ENCODE data around the gene AGAP1.

Gene AGAP1

GRCh38 chr2:235960716-235961640 lies 467.1 kb downstream of the AGAP1 start:
- Histone ChIP-seq H3K36me3 (ENCODE audit: control insufficient read depth, low read length) (no peaks in the 10 kb centered on the region), H3K27ac (ENCODE audit: low read depth, low read length) (no peak overlapping the region), H3K27me3 (ENCODE audit: control insufficient read depth, low read length) (no peaks in the 10 kb centered on the region), H3K4me3 (ENCODE audit: low read length) (no peak overlapping the region), H3K4me1 (ENCODE audit: control insufficient read depth, low read length) (no peaks in the 10 kb centered on the region), H4K20me1 (ENCODE audit: control insufficient read depth, insufficient read depth, low read depth, low read length) (no peaks in the 10 kb centered on the region), H3F3A (ENCODE audit: control insufficient read depth, insufficient read depth) (no peaks in the 10 kb centered on the region), H3K4me2 (ENCODE audit: low read length) (no peak overlapping the region), H3K9me3 (ENCODE audit: control insufficient read depth, insufficient read depth, low read length) (no peaks in the 10 kb centered on the region), H3K9me2 (replicated peaks; ENCODE audit: control insufficient read depth, low read length) (no peaks in the 10 kb centered on the region), H3K79me2 (ENCODE audit: control insufficient read depth, low read length) (no peaks in the 10 kb centered on the region)
- TF ChIP-seq EZH2phosphoT487 (IDR thresholded peaks at IDR 0.05; ENCODE audit: borderline replicate concordance, low read length) (no peak), CTCF (IDR thresholded peaks at IDR 0.05; ENCODE audit: low read depth, low read length, poor library complexity, severe bottlenecking) (no peak)

- TF ChIP-seq CTCF (IDR thresholded peaks at IDR 0.05; ENCODE audit: low read depth, low read length, poor library complexity, severe bottlenecking) (no peak), EZH2phosphoT487 (IDR thresholded peaks at IDR 0.05; ENCODE audit: borderline replicate concordance, low read length) (no peak)
- no peaks in the 10 kb centered on the region for H3K9me2 ChIP-seq (replicated peaks; ENCODE audit: control insufficient read depth, low read length)
- no peak overlapping the region for H3K4me2 ChIP-seq (ENCODE audit: low read length)
- H3F3A ChIP-seq (ENCODE audit: control insufficient read depth, insufficient read depth) = no peaks in the 10 kb centered on the region
- H3K9me3 ChIP-seq (ENCODE audit: control insufficient read depth, insufficient read depth, low read length) = no peaks in the 10 kb centered on the region
- H3K27ac ChIP-seq (ENCODE audit: low read depth, low read length) = no peak overlapping the region
- H3K4me1 ChIP-seq (ENCODE audit: control insufficient read depth, low read length) = no peaks in the 10 kb centered on the region
- no peaks in the 10 kb centered on the region for H3K36me3 ChIP-seq (ENCODE audit: control insufficient read depth, low read length)
- H3K4me3 ChIP-seq (ENCODE audit: low read length) = no peak overlapping the region
- H3K27me3 ChIP-seq (ENCODE audit: control insufficient read depth, low read length) = no peaks in the 10 kb centered on the region
- H4K20me1 ChIP-seq (ENCODE audit: control insufficient read depth, insufficient read depth, low read depth, low read length) = no peaks in the 10 kb centered on the region
- H3K79me2 ChIP-seq (ENCODE audit: control insufficient read depth, low read length) = no peaks in the 10 kb centered on the region
Measured at GRCh38 chr2:235961711-235962110, 467.9 kb downstream of the AGAP1 start.

GRCh38 chr2:235963853-235964577 lies 470.2 kb downstream of the AGAP1 start:
- Histone ChIP-seq H3K9me2 (replicated peaks; ENCODE audit: control insufficient read depth, low read length) (no peaks in the 10 kb centered on the region), H3K36me3 (ENCODE audit: control insufficient read depth, low read length) (no peaks in the 10 kb centered on the region), H3K27ac (ENCODE audit: low read depth, low read length) (no peak overlapping the region), H3K4me1 (ENCODE audit: control insufficient read depth, low read length) (no peaks in the 10 kb centered on the region), H3K27me3 (ENCODE audit: control insufficient read depth, low read length) (no peaks in the 10 kb centered on the region), H3K4me2 (ENCODE audit: low read length) (no peak overlapping the region), H3K79me2 (ENCODE audit: control insufficient read depth, low read length) (no peaks in the 10 kb centered on the region), H3K9me3 (ENCODE audit: control insufficient read depth, insufficient read depth, low read length) (no peaks in the 10 kb centered on the region), H3K4me3 (ENCODE audit: low read length) (no peak overlapping the region), H3F3A (ENCODE audit: control insufficient read depth, insufficient read depth) (no peaks in the 10 kb centered on the region), H4K20me1 (ENCODE audit: control insufficient read depth, insufficient read depth, low read depth, low read length) (no peaks in the 10 kb centered on the region)
- no peak for TF ChIP-seq CTCF (IDR thresholded peaks at IDR 0.05; ENCODE audit: low read depth, low read length, poor library complexity, severe bottlenecking)
- no peak for TF ChIP-seq EZH2phosphoT487 (IDR thresholded peaks at IDR 0.05; ENCODE audit: borderline replicate concordance, low read length)

Measured in DOHH2 (cell line).